ENCODE data around the gene BARHL1.
"Not testable (repeated sequence)": the region's sequence is repeated elsewhere in the genome, so short reads cannot be mapped to it uniquely, and the experiment has no call there.

BARHL1 gene

DNA sequence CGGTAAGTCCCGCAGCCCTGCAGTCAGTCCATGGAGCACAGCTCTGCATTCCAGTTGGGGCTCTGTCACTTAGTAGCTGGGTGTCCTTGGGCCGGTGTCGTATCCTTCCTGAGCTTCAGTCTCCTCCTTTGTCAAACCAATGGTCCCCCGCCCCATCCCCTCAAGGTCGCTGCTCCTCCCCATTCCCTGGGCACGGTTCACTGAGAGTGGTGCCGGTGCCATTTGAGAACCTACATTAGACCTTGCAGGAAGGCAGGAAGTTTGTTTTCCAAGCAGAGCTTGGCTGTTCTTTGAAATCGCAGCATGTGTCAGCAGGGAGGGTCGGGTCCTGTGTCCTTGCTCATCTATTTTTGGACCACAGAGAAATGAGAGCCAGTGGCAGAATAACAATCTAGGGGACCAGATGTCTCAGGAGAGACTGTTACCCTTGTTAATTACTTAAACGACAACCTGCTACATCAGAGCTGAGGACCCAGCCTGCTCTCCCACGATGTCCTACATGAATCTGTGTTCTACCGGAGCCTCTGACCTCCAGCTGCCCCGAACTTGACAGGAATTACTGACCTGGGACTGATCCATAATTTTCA is 21.7 kb upstream of the BARHL1 start:
- TF ChIP-seq, protein P1, sequence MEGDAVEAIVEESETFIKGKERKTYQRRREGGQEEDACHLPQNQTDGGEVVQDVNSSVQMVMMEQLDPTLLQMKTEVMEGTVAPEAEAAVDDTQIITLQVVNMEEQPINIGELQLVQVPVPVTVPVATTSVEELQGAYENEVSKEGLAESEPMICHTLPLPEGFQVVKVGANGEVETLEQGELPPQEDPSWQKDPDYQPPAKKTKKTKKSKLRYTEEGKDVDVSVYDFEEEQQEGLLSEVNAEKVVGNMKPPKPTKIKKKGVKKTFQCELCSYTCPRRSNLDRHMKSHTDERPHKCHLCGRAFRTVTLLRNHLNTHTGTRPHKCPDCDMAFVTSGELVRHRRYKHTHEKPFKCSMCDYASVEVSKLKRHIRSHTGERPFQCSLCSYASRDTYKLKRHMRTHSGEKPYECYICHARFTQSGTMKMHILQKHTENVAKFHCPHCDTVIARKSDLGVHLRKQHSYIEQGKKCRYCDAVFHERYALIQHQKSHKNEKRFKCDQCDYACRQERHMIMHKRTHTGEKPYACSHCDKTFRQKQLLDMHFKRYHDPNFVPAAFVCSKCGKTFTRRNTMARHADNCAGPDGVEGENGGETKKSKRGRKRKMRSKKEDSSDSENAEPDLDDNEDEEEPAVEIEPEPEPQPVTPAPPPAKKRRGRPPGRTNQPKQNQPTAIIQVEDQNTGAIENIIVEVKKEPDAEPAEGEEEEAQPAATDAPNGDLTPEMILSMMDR (IDR thresholded peaks at IDR 0.05; ENCODE audit: insufficient read depth, low read length, missing control alignments): no peak
- ChIA-PET POLR2A (no interaction called here), CTCF (interaction anchor here (0.7 to 1.7 kb wide), 4 partner anchors 9 to 53 kb away, joined by 3 to 7 read pairs (median 4); no protein-coding TSS in a partner anchor)
- no peak for DNase-seq (ENCODE audit: low read depth, low spot score)
- H3K4me3 ChIP-seq (ENCODE audit: low read depth, low read length): no peak overlapping the region

DNA sequence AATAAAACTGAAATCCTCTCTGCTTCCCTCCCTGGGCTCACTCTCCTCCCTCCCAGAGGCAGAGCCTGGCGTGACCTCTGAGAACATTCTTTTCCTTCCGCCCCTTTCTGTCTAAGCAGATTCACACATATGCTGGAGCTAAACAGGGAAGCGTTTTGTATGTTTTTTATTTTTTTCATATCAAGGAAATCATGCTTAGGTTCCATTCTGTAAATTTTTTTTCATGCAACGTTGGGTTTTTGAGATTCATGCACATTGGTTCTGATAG is 20.2 kb upstream of the BARHL1 start:
- ChIA-PET CTCF (interaction anchor here (1.7 kb wide), 1 partner anchor 8 kb away, joined by 5 read pairs; no protein-coding TSS in a partner anchor), POLR2A (interaction anchor here (0.6 kb wide), 1 partner anchor 88 kb away, joined by 3 read pairs; no protein-coding TSS in a partner anchor)
- DNase-seq (ENCODE audit: low read depth, low spot score): no peak
- H3K4me3 ChIP-seq (ENCODE audit: low read depth, low read length): no peak overlapping the region
- TF ChIP-seq, protein P1 (IDR thresholded peaks at IDR 0.05; ENCODE audit: insufficient read depth, low read length, missing control alignments): no peak

DNA sequence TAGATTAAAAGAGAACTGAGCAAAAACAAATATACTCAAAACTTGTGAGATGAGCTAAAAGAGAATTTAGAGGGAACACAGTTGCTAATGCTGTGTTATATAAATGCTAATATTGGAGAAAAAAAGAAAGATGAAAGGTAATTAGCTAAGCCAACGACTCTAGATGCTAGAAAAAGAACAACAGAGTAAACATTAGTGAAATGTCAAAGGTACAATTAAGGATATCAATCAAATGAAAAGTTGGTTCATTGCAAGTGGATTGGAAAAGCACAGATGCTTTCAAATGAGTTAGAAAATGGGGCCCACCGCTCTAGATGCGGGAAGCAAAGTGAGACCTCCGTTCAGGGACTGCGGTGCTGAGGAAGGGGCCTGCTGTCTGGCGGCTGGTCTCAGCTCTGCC is 17.9 kb upstream of the BARHL1 start:
- POLR2A ChIA-PET: no interaction called here
- TF ChIP-seq, protein P1 (IDR thresholded peaks at IDR 0.05; ENCODE audit: insufficient read depth, low read length, missing control alignments): no peak
- H3K4me3 ChIP-seq (ENCODE audit: low read depth, low read length): no peak overlapping the region
- DNase-seq (ENCODE audit: low read depth, low spot score): no peak
- CTCF ChIA-PET: interaction anchor here (1.0 kb wide), 1 partner anchor 18 kb away, joined by 4 read pairs; no protein-coding TSS in a partner anchor

DNA sequence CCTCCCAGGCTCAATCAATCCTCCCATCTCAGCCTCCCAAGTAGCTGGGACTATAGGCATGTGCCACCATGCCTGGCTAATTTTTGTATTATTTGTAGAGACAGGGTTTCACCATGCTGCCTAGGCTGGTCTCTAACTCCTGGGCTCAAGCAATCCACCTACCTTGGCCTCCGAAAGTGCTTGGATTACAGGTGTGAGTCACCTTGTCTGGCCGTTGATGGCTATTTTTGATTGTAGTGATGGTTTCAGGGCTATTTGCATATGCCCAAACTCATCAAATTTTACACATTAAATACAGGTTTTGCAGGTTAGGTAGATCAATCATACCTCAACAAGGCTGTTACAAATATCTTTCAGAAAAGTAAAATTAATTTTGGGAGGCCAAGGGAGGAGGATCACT is 13.6 kb upstream of the BARHL1 start:
- CTCF ChIA-PET: interaction anchor here (1.2 kb wide), 1 partner anchor 154 kb away, joined by 3 read pairs; no protein-coding TSS in a partner anchor
- H3K4me3 ChIP-seq (ENCODE audit: low read depth, low read length); DNase-seq (ENCODE audit: low read depth, low spot score); POLR2A ChIA-PET: not testable (repeated sequence)

DNA sequence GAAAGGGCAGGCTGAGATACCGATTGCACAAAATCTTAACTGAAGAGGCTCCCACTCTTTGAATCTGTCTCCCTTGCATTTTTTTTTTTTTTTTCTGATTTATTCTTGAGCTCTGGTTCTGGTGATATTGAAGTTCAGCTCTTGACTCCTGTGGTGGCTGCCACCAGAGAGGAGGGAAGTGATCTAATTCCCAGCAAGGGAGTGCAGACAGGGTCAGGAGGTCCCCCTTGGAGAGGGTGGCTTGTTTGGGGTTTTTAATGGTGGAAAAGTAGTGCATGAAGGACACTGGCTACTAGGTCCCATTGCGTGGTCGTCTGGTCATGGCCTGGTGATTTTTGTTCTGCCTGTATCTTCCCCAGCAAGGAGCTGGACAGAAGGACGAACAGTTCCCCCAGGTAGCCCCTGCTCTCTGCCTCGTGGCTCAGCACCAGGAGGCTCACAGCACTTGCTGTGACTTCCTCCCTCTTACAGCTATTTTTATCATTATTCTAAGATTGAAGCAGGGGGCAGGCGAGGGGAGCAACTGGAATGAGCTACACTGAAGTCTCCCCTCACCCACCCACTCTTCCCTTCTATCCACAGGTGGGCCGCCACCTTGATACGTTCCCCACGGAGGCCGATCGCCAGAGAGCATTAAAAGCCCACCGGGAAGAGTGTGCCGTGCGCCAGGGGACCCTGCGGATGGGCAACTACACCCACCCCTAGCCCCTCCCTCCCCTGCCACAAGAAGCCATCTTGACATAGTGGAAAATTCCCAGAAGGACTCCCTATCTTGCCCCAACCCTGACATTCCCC is 10.4 kb upstream of the BARHL1 start:
- no peak for DNase-seq (ENCODE audit: low read depth, low spot score)
- ChIA-PET CTCF (interaction anchor here (7.8 kb wide), 1 partner anchor 66 kb away, joined by 87 read pairs; no protein-coding TSS in a partner anchor), POLR2A (no interaction called here)
- no peak overlapping the region for H3K4me3 ChIP-seq (ENCODE audit: low read depth, low read length)
- TF ChIP-seq, protein P1 (IDR thresholded peaks at IDR 0.05; ENCODE audit: insufficient read depth, low read length, missing control alignments): no peak

DNA sequence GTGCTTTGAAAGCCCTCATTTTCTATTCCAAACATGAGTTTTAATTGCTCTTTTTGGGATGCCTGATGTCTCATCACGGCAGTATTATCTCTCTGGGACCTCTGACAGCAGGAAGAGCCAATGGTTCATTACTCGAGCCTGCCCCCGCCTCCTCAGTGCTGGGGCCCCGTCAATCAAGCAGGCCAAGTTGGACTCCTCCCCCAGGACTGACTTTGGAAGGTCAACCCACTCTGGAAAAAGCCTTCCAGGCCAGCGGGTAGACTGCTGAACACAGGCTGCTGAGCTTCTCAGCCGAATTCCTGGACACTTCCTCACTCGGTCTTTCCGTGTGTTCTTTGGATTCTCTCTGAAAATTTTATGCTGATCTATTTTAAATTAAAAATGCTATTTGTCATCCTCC is 9.5 kb upstream of the BARHL1 start:
- TF ChIP-seq, protein P1 (IDR thresholded peaks at IDR 0.05; ENCODE audit: insufficient read depth, low read length, missing control alignments): no peak
- ChIA-PET POLR2A (no interaction called here), CTCF (interaction anchor here (0.6 to 7.8 kb wide), 3 partner anchors 67 to 313 kb away, joined by 4 to 87 read pairs (median 37); no protein-coding TSS in a partner anchor)
- H3K4me3 ChIP-seq (ENCODE audit: low read depth, low read length): no peak overlapping the region
- DNase-seq (ENCODE audit: low read depth, low spot score): no peak
